Amniotic epithelial cell (primary cell): ENCODE results near the gene TMEM178A.
"Not testable (repeated sequence)": the region's sequence is repeated elsewhere in the genome, so short reads cannot be mapped to it uniquely, and the experiment has no call there.

Experiments used
- DNase-seq: peaks from one replicate; pipeline ENCODE4 v3.0.0-alpha.2; 2010; ENCODE audit warnings: low read depth

The TMEM178A gene

DNA sequence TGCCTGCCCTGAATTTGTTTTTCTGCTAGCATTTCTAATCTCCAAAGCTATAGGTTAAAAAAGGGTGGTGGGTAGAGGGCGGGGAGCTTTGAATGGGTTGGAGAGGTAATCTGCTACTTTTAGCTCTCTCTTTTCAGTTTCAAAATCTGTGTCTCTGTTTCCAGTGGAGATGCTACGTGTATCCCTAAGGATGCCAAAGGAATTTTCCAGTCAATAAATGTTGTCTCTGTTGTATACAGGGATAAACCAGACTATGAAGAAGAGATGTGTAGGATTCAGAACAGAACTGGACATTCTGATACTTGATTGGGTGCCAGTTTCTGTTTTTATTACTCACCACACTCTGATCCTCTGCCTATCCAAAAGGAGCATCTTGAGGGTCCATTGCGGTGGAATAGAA, 50.1 kb downstream of the TMEM178A start:
- DNase-seq: no peak

DNA sequence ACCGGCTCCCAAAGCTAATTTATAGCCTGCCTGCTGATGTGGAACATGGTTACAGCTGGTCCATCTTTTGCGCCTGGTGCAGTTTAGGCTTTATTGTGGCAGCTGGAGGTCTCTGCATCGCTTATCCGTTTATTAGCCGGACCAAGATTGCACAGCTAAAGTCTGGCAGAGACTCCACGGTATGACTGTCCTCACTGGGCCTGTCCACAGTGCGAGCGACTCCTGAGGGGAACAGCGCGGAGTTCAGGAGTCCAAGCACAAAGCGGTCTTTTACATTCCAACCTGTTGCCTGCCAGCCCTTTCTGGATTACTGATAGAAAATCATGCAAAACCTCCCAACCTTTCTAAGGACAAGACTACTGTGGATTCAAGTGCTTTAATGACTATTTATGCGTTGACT, 51.4 kb downstream of the TMEM178A start:
- no peak for DNase-seq

DNA sequence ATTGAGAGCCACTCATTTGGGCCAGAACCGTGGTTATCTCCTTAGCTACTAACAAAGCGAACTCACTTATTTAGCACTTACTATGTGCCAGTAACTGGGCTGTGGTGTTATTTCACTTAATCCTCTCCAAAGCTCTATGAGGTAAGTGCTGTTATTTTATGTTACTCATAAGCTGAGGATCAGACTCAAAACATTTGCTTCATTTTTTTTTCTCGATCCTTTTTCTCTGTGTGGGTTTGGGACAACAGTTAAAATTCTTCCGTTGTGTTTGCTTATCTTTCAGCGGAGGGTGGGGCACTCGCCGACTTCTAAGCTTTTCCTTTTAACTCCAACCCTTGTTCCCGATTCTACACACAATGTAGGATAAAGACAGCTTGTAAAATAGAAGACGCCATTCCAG, 52.8 kb downstream of the TMEM178A start:
- peak; percentile 39 for DNase-seq

DNA sequence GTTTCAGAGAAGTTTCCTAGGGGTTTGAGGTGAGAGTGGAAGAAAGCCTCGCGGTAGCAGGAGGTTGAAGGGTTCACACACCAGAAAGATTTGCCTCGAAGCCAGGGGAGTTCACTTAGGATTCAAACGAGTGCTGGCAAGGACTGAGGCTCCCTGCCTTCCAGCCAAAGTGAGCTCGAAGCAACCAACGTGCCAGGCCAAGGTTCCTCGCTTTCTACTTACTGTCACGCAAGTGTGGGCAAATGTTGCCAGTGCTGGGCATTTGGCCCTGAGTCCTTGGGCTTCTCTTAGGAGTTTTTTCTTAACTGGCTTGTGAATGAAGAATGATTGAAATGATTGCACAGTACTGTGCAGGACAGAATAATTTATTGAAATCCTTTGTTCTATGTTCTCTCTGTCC, 53.6 kb downstream of the TMEM178A start:
- DNase-seq: no peak

DNA sequence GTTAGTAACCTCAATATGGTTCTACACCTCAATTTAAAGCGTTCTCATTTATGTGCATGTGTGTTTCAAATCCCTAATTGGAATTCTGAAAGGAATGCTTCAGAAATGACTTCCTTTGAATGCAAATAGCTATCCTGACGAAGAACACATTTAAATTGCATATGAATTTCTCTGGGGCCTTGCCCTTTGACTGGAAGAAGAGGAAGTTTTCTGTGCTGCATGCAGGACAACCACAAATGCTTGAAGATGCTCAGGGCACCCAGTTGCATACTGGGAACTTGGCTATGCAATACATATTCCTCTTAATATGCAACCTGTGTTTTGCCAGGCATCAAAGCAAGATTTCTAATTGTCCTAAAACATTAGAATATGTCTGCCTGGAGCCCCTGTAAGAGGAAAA, 55.3 kb downstream of the TMEM178A start:
- DNase-seq: no peak

DNA sequence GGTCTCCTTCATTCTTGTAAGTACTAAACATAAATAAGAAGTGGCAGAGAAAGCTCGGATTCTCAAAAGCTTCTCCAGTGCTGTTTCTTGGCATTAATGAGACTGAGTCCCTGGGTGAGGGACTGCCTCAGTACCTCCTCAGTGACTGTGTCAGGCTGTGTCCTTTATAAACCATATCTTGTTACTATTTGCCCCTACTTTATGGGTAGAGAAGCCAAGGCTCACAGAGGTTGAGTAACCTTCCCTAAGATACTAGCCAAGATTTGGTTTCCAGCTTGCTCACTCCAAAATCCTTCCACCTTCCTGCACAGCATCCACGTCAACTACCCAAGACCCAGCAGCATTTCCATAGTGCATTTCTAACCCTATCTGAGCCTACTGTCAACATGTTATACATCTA, 57.8 kb downstream of the TMEM178A start:
- DNase-seq: no peak

DNA sequence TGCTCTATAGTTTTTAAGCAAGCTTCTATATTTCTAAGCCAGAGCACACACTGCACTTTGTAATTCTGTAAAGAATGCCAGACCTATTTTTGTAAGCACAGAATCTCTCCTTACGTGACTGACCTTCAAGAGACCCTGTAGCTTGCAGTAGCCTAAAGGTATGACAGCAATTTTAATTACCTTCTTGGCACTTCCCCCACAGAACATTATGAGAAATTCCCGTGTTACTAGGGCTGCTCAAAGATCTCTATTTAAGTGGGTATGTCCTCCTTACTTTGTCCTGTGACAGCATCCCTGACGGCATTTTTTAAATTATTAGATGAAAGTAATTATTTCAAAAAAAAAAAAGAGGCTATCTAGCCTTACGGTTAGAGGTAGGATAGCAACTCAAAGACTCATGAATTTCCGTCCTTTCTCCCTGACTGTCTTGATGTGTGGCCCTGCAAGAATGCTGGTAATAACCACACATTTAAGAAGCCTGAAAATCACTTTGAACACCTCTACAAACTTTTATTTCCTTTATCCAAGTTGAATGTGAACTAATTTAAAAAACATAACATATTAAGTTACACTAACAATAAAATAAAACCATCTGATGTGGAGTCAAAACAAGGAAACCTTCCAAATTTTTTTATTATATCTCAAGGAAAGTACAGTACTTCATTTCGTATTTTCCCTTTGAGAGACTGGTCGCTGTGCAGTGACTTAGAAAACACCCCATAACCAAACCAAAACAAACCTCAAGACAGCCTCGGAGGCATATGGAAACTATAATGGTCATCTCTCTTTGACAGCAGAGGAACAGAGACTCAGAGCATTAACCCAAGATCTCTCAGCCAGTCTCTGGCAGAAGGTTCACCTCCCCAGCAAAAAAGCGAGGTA, 58.5 kb downstream of the TMEM178A start:
- DNase-seq: peak; percentile 30

DNA sequence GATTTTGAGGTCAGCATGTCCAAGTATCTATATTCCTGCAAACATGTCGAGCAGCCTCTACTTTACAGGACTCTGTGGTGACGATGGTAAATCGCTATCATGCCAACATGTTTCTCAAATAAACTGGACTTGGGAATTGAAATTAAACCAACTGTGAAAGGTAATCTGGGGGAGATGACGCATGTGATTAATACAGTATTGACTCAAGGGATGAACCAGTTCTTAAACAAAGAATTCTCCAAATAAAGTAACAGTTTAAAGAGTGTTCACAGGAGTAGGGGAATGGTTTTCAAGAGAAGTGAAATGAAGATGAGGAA, 59.1 kb downstream of the TMEM178A start:
- DNase-seq: no peak

DNA sequence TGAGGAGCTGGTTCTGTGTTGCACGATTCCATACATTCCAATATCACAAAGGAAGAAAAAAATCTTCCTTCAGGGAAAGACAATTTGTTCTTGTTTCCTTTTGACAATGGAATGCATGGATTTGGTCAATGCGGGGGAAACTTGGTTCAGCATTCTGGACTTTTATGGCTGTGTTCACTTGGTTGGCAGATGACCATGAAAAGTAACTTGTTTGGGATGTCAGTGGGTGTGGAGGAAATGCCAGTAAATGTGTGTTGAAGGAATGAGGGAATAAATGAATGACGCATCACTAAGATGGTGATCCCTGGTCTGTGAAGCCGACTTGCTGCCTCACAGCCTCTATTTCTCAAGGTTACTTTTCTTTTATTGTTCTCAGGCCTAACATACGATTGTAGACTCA, 59.7 kb downstream of the TMEM178A start:
- no peak for DNase-seq

DNA sequence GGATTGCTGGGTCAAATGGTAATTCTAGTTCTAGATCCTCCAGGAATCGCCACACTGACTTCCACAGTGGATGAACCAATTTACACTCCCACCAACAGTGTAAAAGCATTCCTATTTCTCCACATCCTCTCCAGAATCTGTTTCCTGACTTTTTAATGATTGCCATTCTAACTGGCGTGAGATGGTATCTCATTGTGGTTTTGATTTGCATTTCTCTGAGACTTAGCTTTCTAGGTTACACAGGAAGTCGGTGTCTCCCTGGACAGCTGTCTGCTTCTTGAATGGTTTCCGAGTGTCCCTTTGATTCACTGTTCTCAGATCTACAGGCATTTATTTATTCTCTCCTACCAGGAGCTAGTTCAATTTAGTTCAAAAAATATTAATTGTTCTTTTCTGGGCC, 62.4 kb downstream of the TMEM178A start:
- not testable (repeated sequence) for DNase-seq

DNA sequence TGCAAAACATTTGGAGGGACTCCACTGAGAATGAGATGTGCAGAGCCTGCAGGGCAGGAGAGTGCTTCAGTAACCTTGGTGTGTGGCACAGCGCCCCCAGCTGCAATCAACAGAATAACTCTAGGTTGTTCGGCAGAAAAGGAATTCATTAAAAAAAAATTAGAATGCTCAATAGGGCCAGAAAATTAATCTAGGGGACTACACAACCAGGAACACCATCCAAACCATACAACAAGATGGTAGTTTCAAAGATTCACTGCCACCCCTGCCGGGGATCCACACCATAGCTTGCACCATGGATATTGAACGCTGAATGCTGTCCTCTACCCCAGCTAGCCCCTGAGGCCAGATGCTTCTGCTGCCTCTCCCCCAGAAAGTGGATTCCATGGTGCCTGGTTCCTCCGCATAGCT, 63.2 kb downstream of the TMEM178A start:
- DNase-seq: peak; percentile 42

DNA sequence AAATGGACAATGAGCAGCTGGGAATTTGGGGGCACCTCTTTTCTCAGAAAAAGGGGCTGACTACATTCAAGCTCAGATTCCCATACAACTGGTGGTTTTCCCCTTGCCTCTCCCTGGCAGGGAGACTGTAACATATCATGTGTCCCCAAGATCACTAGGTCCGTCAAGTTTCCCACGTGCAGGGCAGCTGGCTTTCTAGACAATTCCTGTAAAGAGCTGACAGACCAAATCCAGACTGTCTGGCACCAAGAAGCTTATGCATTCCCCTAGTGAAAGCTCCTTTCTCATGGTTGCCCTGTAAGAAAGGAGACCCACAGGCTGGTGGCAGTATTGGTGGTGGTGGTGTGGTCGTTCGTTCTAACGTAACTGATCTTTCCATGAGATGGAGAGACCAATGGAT, 64.6 kb downstream of the TMEM178A start:
- no peak for DNase-seq

DNA sequence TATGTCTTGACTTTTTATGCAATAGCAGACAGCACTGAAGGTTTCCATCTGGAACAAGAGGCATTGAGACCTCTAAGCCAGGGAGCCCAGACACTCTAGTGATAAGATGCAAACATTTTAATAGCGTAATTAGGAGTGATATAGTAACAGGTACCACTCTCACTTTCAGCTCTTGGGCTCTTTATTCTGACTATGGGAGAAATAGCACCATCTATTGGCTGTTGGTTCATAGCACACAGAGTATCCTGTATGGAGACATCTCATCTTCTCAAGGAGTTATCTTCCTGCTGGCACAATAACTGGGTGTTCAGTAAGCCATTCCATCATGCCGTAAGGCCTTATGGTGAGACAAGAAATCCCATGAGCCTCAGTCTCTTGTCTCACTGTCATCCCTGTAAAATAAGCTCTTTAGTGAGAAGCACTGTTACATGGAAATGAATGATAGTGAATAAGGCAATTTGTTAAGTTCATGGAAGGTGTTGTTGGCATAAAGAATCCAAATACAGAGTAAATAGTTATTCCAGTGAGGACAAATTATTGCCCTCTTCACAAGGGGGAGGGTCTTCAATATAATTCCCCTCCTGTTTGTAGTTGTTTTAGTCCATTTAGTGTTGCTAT, 65.1 kb downstream of the TMEM178A start:
- peak; percentile 59 for DNase-seq

DNA sequence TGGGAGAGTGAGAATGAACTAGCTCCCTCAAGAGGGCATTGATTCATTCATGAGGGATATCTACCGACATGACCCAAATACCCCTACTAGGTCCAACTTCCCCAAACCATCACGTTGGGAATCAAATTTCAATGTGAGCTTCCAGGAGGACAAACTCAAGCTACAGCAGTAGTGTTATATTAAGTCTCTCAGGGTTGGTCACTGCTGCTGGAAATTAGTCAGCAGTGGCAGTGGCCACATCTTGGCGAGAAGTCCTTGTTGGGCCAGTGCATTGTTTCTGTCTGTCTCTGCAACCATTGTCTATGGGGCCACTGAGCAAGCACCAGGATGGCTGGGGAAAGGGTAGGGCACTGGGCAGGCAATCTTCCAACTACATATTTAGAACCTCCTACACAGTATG, 65.8 kb downstream of the TMEM178A start:
- no peak for DNase-seq

DNA sequence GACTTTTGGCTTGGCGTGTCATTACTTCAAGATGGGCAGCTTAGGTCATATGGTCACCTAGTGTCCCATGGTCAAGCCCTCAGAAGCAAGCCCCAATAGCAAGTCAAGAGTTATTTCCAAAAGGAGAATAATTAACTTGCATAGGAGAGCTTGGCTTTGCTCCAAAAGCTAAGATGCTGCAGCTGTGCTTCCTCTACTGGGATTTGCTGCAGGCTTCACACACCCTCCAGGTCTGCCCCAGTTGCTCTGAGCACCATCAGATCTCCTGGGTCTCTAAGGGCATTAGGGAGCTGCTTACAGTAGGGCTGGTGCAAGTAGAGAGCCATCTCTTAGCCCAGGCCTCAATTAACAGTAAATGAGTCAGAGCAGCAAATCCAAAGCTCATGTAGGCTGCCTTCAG, 66.8 kb downstream of the TMEM178A start:
- no peak for DNase-seq

DNA sequence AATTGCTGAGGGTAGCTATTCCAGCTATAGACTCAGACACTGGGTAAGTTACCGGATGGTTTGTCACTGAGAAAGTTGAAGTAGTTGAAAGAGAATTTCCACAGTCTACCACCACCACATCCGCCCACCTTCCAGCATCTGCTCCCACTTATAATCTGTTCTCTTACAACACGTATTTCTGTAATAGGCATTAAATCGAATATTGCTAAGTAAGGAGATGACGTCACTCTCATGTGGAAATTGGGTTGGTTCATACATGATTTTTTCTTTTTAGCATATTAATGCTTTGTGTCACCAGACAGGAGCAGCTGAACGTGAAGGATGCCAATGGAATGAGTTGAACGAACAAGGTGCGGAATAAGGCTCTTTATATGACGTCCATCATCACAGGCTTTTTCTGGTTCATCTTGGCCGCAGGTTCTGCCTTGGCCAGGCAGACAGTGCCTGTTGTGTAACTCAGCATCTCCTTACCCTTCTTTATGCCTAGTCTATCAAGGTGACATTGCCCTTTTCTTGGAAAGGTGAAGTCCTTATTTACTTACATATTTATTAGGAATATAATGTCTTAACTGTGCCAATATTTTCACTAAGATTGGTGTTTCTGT, 67.5 kb downstream of the TMEM178A start:
- DNase-seq: no peak

DNA sequence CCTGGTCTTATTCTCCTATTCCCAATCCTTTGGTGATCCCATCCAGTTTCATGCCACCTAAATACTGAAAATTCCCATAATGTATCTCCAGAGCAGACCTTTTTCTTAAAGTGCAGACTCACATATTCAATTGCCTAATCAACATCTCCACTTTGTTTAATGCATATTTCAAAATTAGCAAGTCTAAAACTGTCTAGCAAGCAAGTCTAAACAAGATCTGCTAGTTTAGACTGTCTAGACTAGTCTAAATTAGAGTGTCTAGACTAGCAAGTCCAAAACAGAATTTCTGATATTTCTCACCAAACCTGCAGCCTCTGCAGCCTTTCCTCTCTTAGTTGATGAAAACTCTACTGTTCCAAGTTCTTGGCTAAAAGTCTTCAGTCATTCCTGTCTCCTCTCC, 68.7 kb downstream of the TMEM178A start:
- DNase-seq: no peak

DNA sequence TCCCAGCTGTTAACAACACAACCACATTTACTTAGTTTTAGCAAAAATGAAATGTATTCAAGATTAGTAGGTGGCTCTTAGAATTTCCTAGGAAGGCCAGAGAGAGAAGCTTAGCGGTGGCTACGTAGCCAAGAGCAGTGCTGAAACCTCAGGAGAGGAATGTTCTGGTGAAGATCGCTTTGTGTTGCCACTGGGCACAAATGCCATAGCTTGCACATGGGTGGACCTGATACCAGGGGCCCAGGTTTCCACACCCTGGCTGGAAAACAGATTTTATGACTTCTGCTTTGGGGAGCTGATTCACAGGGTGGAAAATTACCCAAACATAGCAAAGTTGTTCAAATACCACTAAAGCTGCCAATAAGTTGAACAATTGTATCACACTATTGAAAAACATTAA, 69.9 kb downstream of the TMEM178A start:
- peak; percentile 24 for DNase-seq

DNA sequence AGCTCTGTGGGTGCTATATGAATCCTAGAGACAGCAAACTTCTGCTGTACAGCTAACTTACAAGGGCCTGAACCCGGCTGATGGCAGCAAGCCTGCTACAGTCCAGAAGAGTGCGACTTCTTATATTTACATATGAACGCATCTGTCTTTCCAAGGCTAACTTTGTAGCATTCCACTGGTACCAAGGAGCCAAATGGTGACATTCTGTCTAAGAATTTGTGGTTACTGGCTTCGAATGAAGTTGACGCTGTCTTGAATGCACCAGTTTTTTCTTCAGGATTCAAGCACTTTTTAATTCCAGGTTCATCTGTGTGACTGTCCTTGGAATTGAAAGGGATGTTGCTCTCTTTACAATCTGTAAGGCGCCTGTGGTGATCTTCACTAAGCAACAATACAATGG, 70.9 kb downstream of the TMEM178A start:
- peak; percentile 74 for DNase-seq

DNA sequence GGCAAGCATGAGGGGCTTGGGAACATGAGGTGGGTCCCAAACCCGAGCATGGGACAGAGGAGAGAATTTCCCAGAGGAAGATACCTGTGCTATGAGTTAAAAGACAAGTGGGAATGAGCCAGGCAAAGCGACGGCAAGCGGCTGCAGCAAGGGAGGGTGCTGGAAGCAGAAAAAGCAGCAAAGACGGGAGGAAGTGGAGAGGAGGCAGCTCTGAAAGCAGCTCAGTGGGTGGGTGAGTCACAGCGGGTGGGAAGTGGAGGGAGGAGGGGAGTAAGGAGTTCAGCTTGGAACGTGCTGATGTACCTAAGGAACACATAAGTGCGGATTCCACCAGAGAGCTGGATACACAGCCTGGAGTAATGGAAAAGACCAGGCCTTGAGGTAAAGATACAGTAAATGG, 71.9 kb downstream of the TMEM178A start:
- DNase-seq: peak; percentile 91

DNA sequence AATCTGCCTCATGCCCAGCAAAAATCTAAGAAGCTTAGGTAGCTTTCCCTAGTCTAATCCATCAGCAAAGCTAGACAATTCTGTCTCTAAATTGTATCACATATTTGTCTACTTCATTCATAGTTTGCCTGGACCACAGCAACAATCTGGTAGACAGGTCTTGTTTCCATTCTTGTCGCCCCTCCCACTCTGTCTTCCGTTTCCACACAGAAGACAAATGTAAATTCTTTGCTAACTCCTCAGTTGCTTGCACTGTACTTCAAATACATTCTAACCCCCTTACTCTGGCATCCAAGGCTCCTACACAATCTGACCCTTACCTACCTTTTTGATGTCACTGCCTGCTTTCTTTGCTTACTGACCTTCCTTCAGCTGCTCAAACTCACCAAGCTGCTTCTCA, 73.2 kb downstream of the TMEM178A start:
- DNase-seq: peak; percentile 85

DNA sequence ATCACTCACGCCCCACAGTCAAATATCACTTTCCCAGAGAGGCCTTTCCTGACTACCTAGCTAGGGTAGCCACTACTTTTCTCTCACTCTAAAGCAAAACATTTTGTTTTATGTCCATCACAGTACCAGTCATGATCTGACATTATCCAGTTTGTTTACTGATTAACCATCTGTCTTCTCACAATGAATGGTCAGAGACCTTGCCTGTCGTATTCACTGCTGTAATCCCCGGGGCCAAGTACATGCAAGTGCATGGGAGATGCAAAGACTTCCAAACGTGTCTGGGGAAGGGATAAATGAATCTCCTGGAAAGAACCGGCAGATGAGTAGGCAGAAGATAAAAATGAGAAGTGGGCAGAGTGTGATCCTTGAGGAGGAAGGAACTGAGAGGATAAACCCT, 73.7 kb downstream of the TMEM178A start:
- DNase-seq: peak; percentile 23

DNA sequence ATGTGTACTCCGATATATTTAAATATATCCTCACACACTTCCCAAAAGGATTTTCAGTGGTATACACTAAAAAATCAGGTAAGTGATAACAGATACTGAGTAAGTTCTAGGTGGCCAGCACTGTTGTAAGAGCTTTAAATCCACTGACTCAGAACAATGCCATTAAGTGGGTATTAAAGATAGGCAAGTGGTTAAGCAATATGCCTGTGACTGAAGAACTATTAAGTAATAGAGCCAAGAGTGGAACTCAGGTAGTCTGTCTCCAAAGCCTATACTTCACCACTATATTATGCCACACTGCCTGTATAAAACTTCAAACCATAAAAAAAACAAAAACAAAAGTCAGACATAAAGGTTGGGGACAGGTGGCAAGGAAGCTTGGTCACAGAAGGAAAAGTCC, 76.2 kb downstream of the TMEM178A start:
- peak; percentile 89 for DNase-seq
